Measurements from ENCODE around the gene SHCBP1. TPM values are rescaled to one million over a fixed set of nuclear protein-coding genes. Genes with fewer than 3 reads are reported as not detected.
A peak's percentile ranks its signal among the peaks of the same experiment; 100 is the strongest.

SHCBP1 gene
- total and polyA plus RNA-seq, 9 of the 15 experiments (the other 6 are each of a cell fraction or from before 2014, with no cell fraction given), result 6.2 to 29.6 (median 19.7) TPM

DNA sequence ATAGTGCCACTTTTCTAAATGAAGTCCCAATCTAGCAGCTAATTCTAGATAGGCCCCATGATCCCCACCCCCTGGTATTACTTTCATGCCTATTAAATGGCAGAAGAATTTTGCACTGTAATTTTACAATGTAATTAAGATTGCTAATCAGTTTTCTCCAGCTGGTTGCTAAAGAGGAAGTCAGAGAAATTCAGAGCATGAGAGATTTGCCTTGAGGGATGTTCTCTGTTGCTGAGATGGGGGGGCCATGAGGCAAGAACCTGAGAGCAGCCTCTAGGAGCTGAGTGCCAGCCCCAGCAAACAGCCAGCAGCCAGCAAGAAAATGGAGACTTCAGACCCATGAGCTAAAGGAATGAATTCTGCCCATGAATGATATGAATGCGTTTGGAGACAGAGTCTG is 38.9 kb downstream of the SHCBP1 start (continued):
- no peak for TF ChIP-seq ZHX1 (conservative IDR thresholded peaks at IDR 0.05; ENCODE audit: low read length)
- TF ChIP-seq TAL1 (IDR thresholded peaks at IDR 0.05), result peak; percentile 44; the same call in 1 of the 2 replicates
- no peak for TF ChIP-seq NR2C1 (IDR thresholded peaks at IDR 0.05)
- TF ChIP-seq NR2C1 (tag; IDR thresholded peaks at IDR 0.05), result no peak
- no peak for TF ChIP-seq ZNF584 (CRISPR knock-in tag; IDR thresholded peaks at IDR 0.05; ENCODE audit: low read depth)
- TF ChIP-seq, protein P1, sequence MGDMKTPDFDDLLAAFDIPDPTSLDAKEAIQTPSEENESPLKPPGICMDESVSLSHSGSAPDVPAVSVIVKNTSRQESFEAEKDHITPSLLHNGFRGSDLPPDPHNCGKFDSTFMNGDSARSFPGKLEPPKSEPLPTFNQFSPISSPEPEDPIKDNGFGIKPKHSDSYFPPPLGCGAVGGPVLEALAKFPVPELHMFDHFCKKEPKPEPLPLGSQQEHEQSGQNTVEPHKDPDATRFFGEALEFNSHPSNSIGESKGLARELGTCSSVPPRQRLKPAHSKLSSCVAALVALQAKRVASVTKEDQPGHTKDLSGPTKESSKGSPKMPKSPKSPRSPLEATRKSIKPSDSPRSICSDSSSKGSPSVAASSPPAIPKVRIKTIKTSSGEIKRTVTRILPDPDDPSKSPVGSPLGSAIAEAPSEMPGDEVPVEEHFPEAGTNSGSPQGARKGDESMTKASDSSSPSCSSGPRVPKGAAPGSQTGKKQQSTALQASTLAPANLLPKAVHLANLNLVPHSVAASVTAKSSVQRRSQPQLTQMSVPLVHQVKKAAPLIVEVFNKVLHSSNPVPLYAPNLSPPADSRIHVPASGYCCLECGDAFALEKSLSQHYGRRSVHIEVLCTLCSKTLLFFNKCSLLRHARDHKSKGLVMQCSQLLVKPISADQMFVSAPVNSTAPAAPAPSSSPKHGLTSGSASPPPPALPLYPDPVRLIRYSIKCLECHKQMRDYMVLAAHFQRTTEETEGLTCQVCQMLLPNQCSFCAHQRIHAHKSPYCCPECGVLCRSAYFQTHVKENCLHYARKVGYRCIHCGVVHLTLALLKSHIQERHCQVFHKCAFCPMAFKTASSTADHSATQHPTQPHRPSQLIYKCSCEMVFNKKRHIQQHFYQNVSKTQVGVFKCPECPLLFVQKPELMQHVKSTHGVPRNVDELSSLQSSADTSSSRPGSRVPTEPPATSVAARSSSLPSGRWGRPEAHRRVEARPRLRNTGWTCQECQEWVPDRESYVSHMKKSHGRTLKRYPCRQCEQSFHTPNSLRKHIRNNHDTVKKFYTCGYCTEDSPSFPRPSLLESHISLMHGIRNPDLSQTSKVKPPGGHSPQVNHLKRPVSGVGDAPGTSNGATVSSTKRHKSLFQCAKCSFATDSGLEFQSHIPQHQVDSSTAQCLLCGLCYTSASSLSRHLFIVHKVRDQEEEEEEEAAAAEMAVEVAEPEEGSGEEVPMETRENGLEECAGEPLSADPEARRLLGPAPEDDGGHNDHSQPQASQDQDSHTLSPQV (IDR thresholded peaks at IDR 0.05), result no peak
- TF ChIP-seq, protein P2, sequence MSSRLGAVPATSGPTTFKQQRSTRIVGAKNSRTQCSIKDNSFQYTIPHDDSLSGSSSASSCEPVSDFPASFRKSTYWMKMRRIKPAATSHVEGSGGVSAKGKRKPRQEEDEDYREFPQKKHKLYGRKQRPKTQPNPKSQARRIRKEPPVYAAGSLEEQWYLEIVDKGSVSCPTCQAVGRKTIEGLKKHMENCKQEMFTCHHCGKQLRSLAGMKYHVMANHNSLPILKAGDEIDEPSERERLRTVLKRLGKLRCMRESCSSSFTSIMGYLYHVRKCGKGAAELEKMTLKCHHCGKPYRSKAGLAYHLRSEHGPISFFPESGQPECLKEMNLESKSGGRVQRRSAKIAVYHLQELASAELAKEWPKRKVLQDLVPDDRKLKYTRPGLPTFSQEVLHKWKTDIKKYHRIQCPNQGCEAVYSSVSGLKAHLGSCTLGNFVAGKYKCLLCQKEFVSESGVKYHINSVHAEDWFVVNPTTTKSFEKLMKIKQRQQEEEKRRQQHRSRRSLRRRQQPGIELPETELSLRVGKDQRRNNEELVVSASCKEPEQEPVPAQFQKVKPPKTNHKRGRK (tag; IDR thresholded peaks at IDR 0.05), result no peak
- TF ChIP-seq TCF3 (CRISPR knock-in tag; IDR thresholded peaks at IDR 0.05), result peak; percentile 60
- no peak for TF ChIP-seq CGGBP1 (CRISPR knock-in tag; IDR thresholded peaks at IDR 0.05)
- no peak for TF ChIP-seq CTBP1 (IDR thresholded peaks at IDR 0.05; ENCODE audit: borderline replicate concordance)
- no peak for TF ChIP-seq SUPT5H (IDR thresholded peaks at IDR 0.05)
- TF ChIP-seq L3MBTL2 (IDR thresholded peaks at IDR 0.05), result no peak
- no peak for TF ChIP-seq ZNF121 (CRISPR knock-in tag; conservative IDR thresholded peaks at IDR 0.05)
- TF ChIP-seq TRIM28 (IDR thresholded peaks at IDR 0.05), result no peak
- no peak for TF ChIP-seq ZC3H8 (IDR thresholded peaks at IDR 0.05)
- TF ChIP-seq PTRF (tag; IDR thresholded peaks at IDR 0.05), result no peak
- no peak for TF ChIP-seq MXD1 (CRISPR knock-in tag; IDR thresholded peaks at IDR 0.05; ENCODE audit: borderline replicate concordance, poor library complexity, severe bottlenecking)
- TF ChIP-seq MTA1 (IDR thresholded peaks at IDR 0.05; ENCODE audit: borderline replicate concordance), result no peak
- TF ChIP-seq TEAD4 (IDR thresholded peaks at IDR 0.05; ENCODE audit: low read length), result peak; percentile 68; the same call in 1 of the 2 replicates
- TF ChIP-seq TEAD4 (CRISPR knock-in tag; IDR thresholded peaks at IDR 0.05; ENCODE audit: borderline replicate concordance), result no peak
- peak; percentile 13; the same call in 1 of the 2 replicates for TF ChIP-seq NCOR1 (IDR thresholded peaks at IDR 0.05)

Measured in K562 (cell line).